Neuronal stem cell (in vitro differentiated cells): ENCODE measurements around the gene NFIB.

Experiments
- DNase-seq: peaks from one replicate; pipeline ENCODE4 v3.0.0-alpha.2; 2013; ENCODE audit warnings: low spot score
- H2AFZ ChIP-seq: one replicate; pipeline ENCODE4 v1.6.1; 2013; ENCODE audit warnings: mild to moderate bottlenecking, low read length, inconsistent platforms
- H2AK5ac ChIP-seq: 2 replicates; pipeline ENCODE4 v1.6.1; 2013; ENCODE audit warnings: low read depth, mild to moderate bottlenecking, inconsistent platforms, low read length, moderate library complexity, mixed read lengths
- H2BK120ac ChIP-seq: 2 replicates; pipeline ENCODE4 v1.6.1; 2013; ENCODE audit warnings: low read depth, mild to moderate bottlenecking, inconsistent platforms, low read length, moderate library complexity, mixed read lengths
- H2BK12ac ChIP-seq: one replicate; pipeline ENCODE4 v1.6.1; 2013; ENCODE audit warnings: low read length, inconsistent platforms
- H2BK15ac ChIP-seq: 2 replicates; pipeline ENCODE4 v1.6.1; 2013; ENCODE audit warnings: mild to moderate bottlenecking, low read length, inconsistent platforms, mixed read lengths
- H2BK5ac ChIP-seq: one replicate; pipeline ENCODE4 v1.6.1; 2013; ENCODE audit warnings: inconsistent platforms, mild to moderate bottlenecking, low read length, moderate library complexity
- H3K14ac ChIP-seq: one replicate; pipeline ENCODE4 v1.6.1; 2013; ENCODE audit warnings: low read length, inconsistent platforms
- H3K18ac ChIP-seq: 2 replicates; pipeline ENCODE4 v1.6.1; 2013; ENCODE audit warnings: low read length, inconsistent platforms
- H3K23ac ChIP-seq: 2 replicates; pipeline ENCODE4 v1.6.1; 2013; ENCODE audit warnings: low read depth, mild to moderate bottlenecking, mixed read lengths, low read length, inconsistent platforms; ENCODE audit not compliant: poor library complexity
- H3K27ac ChIP-seq: replicated peaks from 3 replicates; pipeline ENCODE4 v1.5.1; 2013; ENCODE audit warnings: low read length, inconsistent platforms
- H3K27me3 ChIP-seq, 3 experiments: 2 replicates each; pipeline ENCODE4 v1.6.1; 2013; ENCODE audit warnings: low read length in 3 of 3, mild to moderate bottlenecking in 2 of 3, inconsistent platforms in 1 of 3, low read depth in 1 of 3, mixed read lengths in 1 of 3, moderate library complexity in 1 of 3; ENCODE audit not compliant: control insufficient read depth in 3 of 3, insufficient read depth in 3 of 3
- H3K36me3 ChIP-seq, 2 donors: replicated peaks in 1 of 2; 2 replicates each; pipeline ENCODE4 v1.6.1; 2013; ENCODE audit warnings: low read length in 2 of 2; ENCODE audit not compliant: control insufficient read depth in 2 of 2, insufficient read depth in 2 of 2
- H3K4ac ChIP-seq: 2 replicates; pipeline ENCODE4 v1.6.1; 2013; ENCODE audit warnings: inconsistent platforms, mild to moderate bottlenecking, low read length, moderate library complexity
- H3K4me1 ChIP-seq, 2 donors: 1 replicate in 1 of 2; 2 replicates in 1 of 2; pipeline ENCODE4 v1.6.1; 2013; ENCODE audit warnings: low read length in 2 of 2, low read depth in 1 of 2; ENCODE audit not compliant: control insufficient read depth in 2 of 2, insufficient read depth in 1 of 2
- H3K4me2 ChIP-seq: one replicate; pipeline ENCODE4 v1.6.1; 2013; ENCODE audit warnings: mild to moderate bottlenecking, low read length, inconsistent platforms; ENCODE audit not compliant: insufficient read depth, poor library complexity, severe bottlenecking
- H3K4me3 ChIP-seq, 2 donors: 2 replicates each; pipeline ENCODE4 v1.5.1; 2013; ENCODE audit warnings: low read length in 2 of 2, mild to moderate bottlenecking in 2 of 2, inconsistent platforms in 1 of 2, moderate library complexity in 1 of 2
- H3K79me1 ChIP-seq: one replicate; pipeline ENCODE4 v1.6.1; 2013; ENCODE audit warnings: low read depth, mild to moderate bottlenecking, inconsistent platforms, low read length, moderate library complexity
- H3K9ac ChIP-seq: one replicate; pipeline ENCODE4 v1.6.1; 2013; ENCODE audit warnings: mild to moderate bottlenecking, low read depth, low read length, inconsistent platforms; ENCODE audit not compliant: poor library complexity
- H3K9me3 ChIP-seq, 2 donors: replicated peaks in 1 of 2; 2 replicates each; pipeline versions ENCODE3 to v1.6.1; 2013; ENCODE audit warnings: low read length in 2 of 2, mild to moderate bottlenecking in 2 of 2, inconsistent platforms in 1 of 2, low read depth in 1 of 2, mixed read lengths in 1 of 2, moderate library complexity in 1 of 2; ENCODE audit not compliant: control insufficient read depth in 2 of 2, insufficient read depth in 1 of 2
- H4K8ac ChIP-seq: one replicate; pipeline ENCODE4 v1.6.1; 2013; ENCODE audit warnings: low read depth, mild to moderate bottlenecking, inconsistent platforms, low read length, moderate library complexity
- H4K91ac ChIP-seq: one replicate; pipeline ENCODE4 v1.6.1; 2013; ENCODE audit warnings: low read length, low read depth, mild to moderate bottlenecking, inconsistent platforms; ENCODE audit not compliant: poor library complexity
- WGBS, 2 donors: extraction: QIAGEN DNeasy Blood & Tissue Kit; methylation state at CpG; one replicate each; pipeline ENCODE4 v1.1.7; 2013; ENCODE audit warnings: missing lambda C conversion rate in 2 of 2, mixed read lengths in 1 of 2; ENCODE audit not compliant: insufficient read length in 2 of 2, insufficient replicate concordance in 1 of 2; ENCODE audit errors: extremely low coverage in 2 of 2; 5-methylcytosine and 5-hydroxymethylcytosine counted together

Gene NFIB

DNA sequence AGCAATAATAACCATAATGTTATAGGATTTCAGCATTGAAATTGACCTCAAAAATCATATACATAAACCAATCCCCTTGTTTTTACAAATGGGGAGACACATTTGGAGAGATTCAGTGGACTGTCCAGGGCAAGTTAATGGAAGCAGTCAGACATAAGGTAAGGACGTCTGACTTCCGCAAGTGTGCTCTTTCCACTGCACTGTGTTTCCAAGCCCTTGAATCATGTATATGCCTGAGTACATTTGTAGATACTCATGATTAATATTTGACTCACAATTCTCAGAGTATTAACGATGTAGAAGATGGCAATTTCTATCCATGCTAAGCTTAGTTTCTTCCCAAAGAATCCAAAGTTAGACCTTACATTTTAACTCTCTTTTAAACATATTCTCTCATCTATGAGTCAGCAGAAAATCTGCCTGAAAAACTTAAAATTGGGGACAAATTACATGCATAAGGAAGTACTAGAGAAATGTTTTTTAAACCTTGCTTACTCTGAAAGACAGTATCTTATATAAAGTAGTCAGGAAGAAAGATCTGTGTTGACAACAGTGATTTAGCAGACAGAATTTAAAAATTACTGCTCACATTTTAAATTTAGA is 165.3 kb downstream of the NFIB start:
- no peak overlapping the region for H4K91ac ChIP-seq
- H3K9me3 ChIP-seq = no peaks in the 10 kb centered on the region
- H3K27me3 ChIP-seq = no peaks in the 10 kb centered on the region
- H3K9ac ChIP-seq = no peak overlapping the region
- no peak overlapping the region for H2AFZ ChIP-seq
- H2BK120ac ChIP-seq = no peak overlapping the region
- H4K8ac ChIP-seq = no peak overlapping the region
- no peaks in the 10 kb centered on the region for H3K4me1 ChIP-seq
- no peak overlapping the region for H3K4me2 ChIP-seq
- H3K79me1 ChIP-seq = no peaks in the 10 kb centered on the region
- no CpG with 5 or more reads among the region's 3 CpGs for WGBS, 2 donors
- H3K18ac ChIP-seq = no peak overlapping the region
- no peak overlapping the region for H3K27ac ChIP-seq
- no peak for DNase-seq
- no peaks in the 10 kb centered on the region for H3K36me3 ChIP-seq
- no peak overlapping the region for H2BK12ac ChIP-seq
- H2BK5ac ChIP-seq = no peak overlapping the region
- H3K4ac ChIP-seq = no peak overlapping the region
- no peak overlapping the region for H2AK5ac ChIP-seq
- H2BK15ac ChIP-seq = no peak overlapping the region
- H3K4me3 ChIP-seq = no peak overlapping the region
- H3K14ac ChIP-seq = no peak overlapping the region
- H3K23ac ChIP-seq = no peak overlapping the region

DNA sequence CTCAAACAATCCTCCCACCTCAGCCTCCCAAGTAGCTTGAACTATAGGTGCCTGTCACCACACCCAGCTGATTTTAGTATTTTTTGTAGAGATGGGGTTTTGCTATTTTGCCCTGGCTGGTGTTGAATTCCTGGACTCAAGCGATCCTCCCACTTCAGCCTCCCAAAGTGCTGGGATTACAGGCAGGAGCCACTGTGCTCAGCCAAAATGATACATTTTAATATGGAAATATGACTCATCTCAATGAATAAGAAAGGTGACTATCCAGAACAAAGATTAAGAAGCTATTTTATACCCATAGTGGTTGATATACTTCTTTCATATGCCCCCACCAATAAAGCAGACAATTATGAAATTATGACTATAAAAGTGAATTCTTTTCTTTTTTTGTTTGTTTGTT is 166.2 kb downstream of the NFIB start:
- H3K9me3 ChIP-seq = no peaks in the 10 kb centered on the region
- H3K4me2 ChIP-seq = no peak overlapping the region
- no CpG with 5 or more reads among the region's 1 CpG for WGBS, 2 donors
- no peaks in the 10 kb centered on the region for H3K79me1 ChIP-seq
- no peak overlapping the region for H2BK12ac ChIP-seq
- H2AK5ac ChIP-seq = no peak overlapping the region
- H3K23ac ChIP-seq = no peak overlapping the region
- no peaks in the 10 kb centered on the region for H3K27me3 ChIP-seq
- H3K4me1 ChIP-seq = no peaks in the 10 kb centered on the region
- no peak overlapping the region for H4K8ac ChIP-seq
- no peak overlapping the region for H3K14ac ChIP-seq
- no peak overlapping the region for H2BK5ac ChIP-seq
- no peak overlapping the region for H3K27ac ChIP-seq
- H3K18ac ChIP-seq = no peak overlapping the region
- no peak for DNase-seq
- no peak overlapping the region for H2AFZ ChIP-seq
- H2BK15ac ChIP-seq = no peak overlapping the region
- no peak overlapping the region for H4K91ac ChIP-seq
- no peak overlapping the region for H3K9ac ChIP-seq
- H3K4ac ChIP-seq = no peak overlapping the region
- no peak overlapping the region for H2BK120ac ChIP-seq
- H3K36me3 ChIP-seq = no peaks in the 10 kb centered on the region
- H3K4me3 ChIP-seq = no peak overlapping the region

DNA sequence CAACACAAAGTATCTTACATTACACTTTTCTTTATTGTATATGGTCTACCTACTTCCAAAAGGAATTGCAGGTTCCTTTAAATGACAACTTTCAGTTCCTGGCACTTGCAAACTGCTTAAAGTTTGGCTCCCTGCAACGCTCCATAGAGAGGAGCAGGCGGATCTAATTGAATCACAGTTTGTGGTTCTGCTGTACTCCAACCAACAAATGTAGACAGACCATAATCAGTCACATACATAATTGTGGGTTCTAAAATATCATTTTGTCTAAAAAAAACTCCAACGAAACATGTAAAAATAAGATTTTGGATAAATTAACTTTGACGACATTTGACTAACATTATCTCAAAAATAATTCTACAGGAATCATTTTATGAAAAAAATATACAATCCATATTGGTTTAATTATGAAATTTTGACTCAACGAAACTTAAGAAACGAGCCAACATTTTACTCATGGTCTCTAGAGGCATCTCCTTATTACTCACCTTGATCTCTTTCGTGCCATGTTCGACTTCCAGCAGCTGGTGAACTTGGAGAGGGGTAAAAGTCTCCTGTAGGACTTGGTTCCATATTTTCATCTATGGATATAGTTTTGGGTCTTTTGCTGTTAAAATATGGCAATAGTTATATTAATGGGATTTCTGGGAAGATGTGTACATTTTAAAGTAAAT is 167.6 kb downstream of the NFIB start:
- Histone ChIP-seq H2AK5ac (no peak overlapping the region), H3K36me3 (no peaks in the 10 kb centered on the region), H3K23ac (no peak overlapping the region), H3K4me1 (no peaks in the 10 kb centered on the region), H4K91ac (no peak overlapping the region), H2BK120ac (no peak overlapping the region), H2BK5ac (no peak overlapping the region), H3K4me3 (no peak overlapping the region), H4K8ac (no peak overlapping the region), H3K27ac (no peak overlapping the region), H3K4me2 (no peak overlapping the region), H2BK12ac (no peak overlapping the region), H3K27me3 (no peaks in the 10 kb centered on the region), H3K9ac (no peak overlapping the region), H2BK15ac (no peak overlapping the region), H3K14ac (no peak overlapping the region), H3K79me1 (no peaks in the 10 kb centered on the region), H3K9me3 (peaks cover 0 to 3% of the 10 kb centered on the region in 2 donors), H3K4ac (no peak overlapping the region), H3K18ac (no peak overlapping the region), H2AFZ (no peak overlapping the region)
- DNase-seq = no peak
- no CpG with 5 or more reads among the region's 8 CpGs for WGBS, 2 donors

DNA sequence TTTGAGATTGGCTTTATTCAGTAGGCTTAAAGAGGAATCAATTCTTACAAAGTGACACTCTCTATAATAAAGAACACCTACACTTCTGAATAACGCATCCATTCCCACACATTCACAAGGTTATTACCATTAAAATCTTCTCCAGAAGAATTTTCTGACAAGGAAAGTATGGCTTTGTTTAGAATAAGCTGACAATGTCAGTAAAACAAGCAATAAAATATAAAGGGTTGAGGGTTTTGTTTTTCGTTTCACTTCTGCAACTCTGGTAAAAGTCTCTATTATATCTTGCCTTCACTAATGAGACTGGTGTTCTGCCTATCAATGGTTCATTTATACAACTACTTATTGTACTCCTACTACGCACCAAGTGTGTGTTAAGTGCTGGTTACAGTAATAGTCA is 169.7 kb downstream of the NFIB start:
- H3K9me3 ChIP-seq = peaks cover 0 to 3% of the 10 kb centered on the region in 2 donors
- no peak overlapping the region for H3K9ac ChIP-seq
- H4K91ac ChIP-seq = no peak overlapping the region
- no peak overlapping the region for H2BK120ac ChIP-seq
- no peaks in the 10 kb centered on the region for H3K27me3 ChIP-seq
- no peak overlapping the region for H3K4me2 ChIP-seq
- no peak overlapping the region for H2AK5ac ChIP-seq
- no peak overlapping the region for H2BK5ac ChIP-seq
- no peak overlapping the region for H3K23ac ChIP-seq
- no peaks in the 10 kb centered on the region for H3K4me1 ChIP-seq
- H2BK15ac ChIP-seq = no peak overlapping the region
- H3K36me3 ChIP-seq = no peaks in the 10 kb centered on the region
- no peak for DNase-seq
- H2BK12ac ChIP-seq = no peak overlapping the region
- no peak overlapping the region for H3K14ac ChIP-seq
- H3K18ac ChIP-seq = no peak overlapping the region
- no peak overlapping the region for H4K8ac ChIP-seq
- no CpG with 5 or more reads among the region's 3 CpGs for WGBS, 2 donors
- no peak overlapping the region for H2AFZ ChIP-seq
- H3K4me3 ChIP-seq = no peak overlapping the region
- H3K79me1 ChIP-seq = no peaks in the 10 kb centered on the region
- no peak overlapping the region for H3K27ac ChIP-seq
- H3K4ac ChIP-seq = no peak overlapping the region
